GM18502 (cell line): ENCODE data around the gene EXOC6B.
"Not testable (repeated sequence)": the region's sequence is repeated elsewhere in the genome, so short reads cannot be mapped to it uniquely, and the experiment has no call there.

Experiments
- ATAC-seq: cut with Tn5 transposase; IDR thresholded peaks from one replicate; pipeline ENCODE4 v1.9.1; 2021; ENCODE audit warnings: mild to moderate bottlenecking; ENCODE audit not compliant: unreplicated experiment, poor library complexity

The EXOC6B gene

DNA sequence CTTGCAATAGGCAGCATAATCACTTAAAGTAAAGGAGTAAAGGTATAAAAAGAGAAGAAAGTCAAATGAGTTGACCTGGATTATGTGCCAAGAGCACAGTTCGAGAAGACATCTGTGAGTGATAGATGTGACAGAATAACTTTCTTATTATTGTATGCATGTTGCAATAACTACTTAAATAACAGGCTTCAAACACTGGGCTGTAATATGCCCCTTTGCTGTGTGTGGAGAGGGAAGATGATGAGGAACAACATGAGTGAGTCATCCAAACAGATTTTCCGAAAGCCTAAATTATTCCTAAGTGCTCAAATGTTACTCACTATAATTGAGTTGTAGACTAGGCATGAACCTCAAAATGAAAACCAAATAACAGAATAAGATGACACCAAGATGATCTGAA is 328.1 kb downstream of the EXOC6B start:
- no peak for ATAC-seq

DNA sequence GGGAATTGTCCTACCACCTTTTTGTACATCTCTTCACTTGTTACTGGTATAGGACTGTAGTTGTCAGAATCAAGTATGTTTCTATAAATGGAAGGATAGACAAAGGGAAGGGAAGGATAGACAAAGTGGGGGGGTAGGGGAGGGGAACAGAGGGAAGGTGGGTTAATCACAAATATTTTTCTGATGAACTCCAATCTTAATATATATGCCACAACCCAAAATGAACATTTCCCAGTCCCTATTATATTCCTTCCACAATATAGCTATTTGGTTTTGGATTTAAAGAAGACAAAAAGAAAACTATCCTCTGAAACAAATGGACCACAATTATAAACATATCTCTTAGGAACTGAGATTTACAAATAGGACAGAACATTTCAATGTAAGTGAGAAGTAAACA is 329.4 kb downstream of the EXOC6B start:
- ATAC-seq = no peak

- ATAC-seq = no peak
These were observed 331.4 kb downstream of the EXOC6B start for GRCh38 chr2:72494392-72494791.

- ATAC-seq = not testable (repeated sequence)
These were observed 341.2 kb downstream of the EXOC6B start for GRCh38 chr2:72484622-72485021.

DNA sequence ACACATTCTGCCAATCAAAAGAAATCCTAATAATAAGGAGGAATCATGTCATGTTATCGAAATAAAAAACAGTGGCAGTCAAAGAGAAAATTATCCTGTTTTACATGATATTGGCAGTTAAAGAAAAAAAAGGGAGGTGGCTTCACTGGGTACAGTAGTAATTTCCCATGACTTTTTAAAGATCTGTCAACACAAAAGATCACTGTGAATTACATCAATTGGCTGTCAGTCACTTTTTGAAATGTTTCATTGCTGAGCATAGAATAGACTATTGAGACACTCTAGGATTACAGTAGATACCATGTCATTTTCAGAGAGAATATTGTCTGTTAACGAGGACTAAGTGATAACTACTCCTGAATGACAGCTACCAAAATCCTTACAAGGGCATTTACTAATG is 342.5 kb downstream of the EXOC6B start:
- ATAC-seq = no peak

DNA sequence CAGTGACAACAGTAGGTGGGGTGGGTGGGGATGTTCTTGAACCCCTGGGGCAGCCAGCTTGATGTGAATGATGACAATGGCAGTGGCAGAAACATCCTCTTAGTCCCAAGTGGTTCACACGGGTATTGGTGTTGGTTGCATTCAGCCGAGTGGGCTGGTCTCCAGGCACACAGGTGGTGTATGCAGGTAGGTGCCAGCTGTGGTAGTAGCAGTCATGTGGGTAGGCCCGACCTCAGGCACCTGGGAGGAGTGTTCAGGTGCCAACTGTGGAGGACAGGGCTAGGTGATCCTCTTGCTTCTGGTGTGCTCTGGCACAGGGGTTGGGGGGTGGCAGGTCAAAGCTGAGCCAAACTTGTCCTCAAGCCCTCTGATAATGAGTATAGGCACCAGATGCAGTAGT is 350.6 kb downstream of the EXOC6B start:
- ATAC-seq = no peak

DNA sequence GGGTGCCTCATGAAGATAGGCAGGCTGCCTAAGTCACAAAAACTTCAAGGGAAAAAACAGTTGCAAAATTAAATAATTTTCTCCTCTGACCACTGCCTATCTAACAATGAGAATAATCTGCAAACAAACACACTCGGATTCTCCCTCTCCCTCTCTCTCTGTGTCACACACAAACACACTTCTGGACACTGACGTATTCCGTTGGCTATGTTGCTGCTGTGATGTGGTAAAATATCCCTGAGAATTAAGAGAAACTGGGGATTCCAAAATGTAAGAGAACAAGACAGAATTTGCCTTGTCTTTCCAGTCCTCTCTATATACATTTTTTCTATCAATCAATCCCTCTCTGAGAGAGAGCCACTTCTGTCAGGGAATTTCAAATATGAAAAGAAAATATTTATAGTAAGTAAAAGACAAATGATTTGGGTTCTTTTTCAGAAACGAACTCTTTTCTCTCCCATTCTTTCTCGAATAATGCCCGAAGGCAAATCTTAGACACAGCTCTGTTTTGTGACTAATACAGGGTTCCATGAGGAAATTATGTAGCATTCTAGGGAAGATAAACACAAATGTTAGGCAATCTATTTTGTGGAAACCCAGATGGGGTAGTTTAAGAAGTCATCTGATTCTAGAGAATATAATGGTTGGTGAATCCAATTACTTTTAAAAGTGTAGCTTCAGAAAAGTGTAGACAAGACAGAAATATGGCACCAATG is 367.9 kb downstream of the EXOC6B start:
- no peak for ATAC-seq

DNA sequence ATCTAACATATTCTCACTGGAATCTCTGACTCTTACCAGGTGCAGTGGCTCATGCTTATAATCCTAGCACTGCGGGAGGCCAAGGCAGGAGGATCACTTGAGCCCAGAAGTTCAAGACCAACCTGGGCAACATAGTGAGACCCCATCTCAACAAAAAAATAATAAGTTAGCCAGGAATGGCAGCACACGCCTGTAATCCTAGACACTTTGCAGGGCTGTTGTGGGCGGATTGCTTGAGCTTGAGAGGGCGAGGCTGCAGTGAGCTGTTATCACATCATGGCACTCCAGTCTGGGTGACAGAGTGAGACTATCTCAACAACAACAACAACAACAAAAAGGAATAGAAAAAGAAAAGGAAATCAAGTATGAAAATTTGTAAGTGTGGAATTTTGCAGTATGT is 371.6 kb downstream of the EXOC6B start:
- ATAC-seq = no peak

GRCh38 chr2:72442270-72442669 is 383.6 kb downstream of the EXOC6B start:
- no peak for ATAC-seq

- no peak for ATAC-seq
These were observed 385.9 kb downstream of the EXOC6B start for GRCh38 chr2:72439892-72440291.

GRCh38 chr2:72438364-72438763 is 387.5 kb downstream of the EXOC6B start:
- no peak for ATAC-seq

DNA sequence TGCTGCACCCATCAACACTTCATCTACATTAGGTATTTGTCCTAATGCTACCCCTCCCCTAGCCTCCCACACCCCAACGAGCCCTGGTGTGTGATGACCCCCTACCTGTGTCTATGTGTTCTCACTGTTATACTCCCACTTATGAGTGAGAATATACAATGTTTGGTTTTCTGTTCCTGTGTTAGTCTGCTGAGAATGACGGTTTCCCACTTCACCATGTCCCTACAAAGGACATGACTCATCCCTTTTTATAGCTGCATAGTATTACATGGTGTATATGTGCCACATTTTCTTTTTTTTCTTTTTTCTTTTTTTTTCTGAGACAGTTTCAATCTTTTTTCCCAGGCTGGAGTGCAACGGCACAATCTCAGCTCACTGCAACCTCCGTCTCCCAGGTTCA is 394.1 kb downstream of the EXOC6B start:
- no peak for ATAC-seq

DNA sequence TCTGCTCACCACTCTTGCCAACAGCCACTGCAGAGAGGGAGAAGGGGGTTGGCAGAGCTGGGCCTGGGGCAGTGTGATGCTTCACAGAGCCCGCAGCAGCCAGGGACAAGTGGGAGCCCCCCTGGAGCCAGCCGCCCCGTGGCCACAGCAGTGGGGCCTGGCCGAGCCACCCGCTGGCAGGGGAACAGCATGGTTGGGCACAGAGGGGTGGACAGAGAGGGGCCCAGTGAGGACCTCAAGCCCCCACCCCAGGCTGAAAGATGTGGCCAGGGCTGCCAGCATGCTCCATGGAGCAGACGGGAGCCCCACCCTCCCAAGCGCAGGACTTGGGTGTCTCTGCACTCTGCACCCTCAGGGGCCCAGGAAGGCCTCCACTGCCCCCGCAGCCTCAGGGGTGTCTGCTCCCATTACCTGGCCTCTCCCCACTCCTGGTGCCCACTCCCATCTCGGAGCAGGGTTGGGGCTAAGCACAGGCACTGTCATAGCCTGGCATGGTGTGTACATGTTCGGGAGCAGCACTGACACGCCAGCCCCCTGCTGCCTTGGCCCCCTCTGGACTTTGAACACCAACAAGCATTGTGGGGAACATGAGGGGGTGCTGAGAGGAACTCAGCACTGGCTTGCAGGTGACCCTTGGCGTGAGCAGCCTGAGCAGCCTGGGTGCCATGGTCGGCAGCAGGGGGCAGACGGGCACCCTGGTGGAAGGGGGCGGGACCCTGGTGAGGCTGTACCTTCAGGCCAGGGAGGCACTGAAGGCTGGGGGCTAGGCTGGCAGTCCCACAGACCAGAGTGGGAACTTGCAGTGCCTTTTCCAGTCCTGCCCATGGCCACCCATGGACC is 398.6 kb downstream of the EXOC6B start:
- ATAC-seq = no peak

DNA sequence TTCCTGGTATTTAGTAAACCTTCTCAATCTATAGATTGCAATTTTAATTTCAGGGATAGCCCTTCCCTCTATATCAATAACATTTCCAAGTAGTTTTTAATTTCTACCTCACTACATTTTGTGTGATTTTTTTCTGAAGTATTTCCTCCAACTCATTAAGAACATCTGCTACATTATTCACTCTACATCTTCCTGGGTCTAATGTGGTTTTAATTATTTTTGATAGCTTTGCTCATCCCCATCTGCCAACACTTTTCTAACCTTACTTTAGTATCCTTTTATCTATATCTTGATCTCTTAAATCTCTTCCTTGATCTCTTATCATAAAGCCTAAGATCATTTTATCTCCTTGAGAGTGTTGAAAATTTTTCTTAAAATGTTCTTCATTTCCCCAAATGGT is 399.8 kb downstream of the EXOC6B start:
- ATAC-seq = no peak

DNA sequence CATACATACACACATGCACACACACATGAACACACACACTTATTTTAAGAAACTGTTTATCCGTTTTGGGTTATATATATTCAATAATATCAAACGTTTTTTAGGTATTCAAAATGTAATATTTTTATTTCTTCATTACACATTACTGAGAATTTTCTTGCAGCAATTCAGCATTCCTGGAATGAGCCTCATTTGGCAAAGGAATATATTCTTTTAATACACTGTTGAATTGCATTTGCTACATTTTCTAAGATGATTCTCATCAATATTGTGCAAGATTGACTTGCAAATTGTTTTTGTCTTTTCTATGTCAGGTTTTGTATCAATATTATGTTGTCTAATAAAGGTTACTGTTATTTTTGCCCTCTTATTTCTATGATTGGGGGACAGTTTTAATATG is 402.1 kb downstream of the EXOC6B start:
- no peak for ATAC-seq

GRCh38 chr2:72421771-72422379 is 404.0 kb downstream of the EXOC6B start:
- not testable (repeated sequence) for ATAC-seq

- ATAC-seq = no peak
These were observed 409.9 kb downstream of the EXOC6B start for GRCh38 chr2:72415781-72416475.

DNA sequence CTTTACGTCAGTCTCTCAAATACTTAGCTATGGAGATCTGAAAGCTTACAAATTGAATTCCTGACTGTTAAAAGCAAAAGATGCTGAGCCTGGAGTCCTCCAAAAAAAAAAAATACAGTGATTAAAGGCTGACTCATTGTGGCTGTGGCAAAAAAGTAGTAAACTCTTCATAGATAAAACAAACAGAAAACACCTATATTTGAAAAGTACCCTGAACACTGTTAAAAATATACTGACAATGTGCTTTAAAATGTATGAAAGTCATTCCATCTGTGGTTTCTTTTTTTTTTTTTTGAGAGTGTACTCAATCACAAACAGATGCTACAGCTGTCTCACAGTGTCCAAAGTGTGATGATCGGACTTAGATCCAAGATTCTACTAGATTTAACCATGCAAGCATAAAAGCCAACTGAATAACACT is 410.6 kb downstream of the EXOC6B start:
- ATAC-seq = no peak

DNA sequence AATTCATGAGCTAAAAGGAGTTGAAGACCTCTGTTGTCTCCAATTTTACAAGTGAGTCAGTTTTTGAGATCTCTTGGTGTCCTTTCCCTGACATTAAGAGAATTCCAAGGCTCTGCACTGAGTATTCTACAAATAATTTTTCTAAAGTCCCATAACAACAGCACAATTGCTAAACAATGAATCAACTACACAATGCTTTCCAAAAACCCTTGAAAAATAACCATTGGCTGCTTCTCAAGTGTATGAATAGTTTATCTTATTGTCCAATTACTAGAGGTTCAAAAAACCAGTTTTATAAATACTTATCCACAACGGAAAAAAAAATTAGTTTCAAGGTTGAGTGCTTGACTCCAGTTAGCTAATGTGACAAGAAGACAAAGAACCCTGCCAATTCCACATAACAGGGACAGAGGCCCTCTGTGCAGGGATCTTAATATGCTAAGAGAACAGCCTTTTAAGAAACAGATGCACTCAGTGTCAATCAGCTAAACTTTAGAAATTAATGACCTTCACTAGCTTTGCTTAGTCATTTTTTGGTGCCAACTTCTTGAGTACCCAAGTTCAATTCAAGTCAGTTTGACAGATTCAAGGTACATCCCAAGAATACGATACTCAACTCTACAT is 411.6 kb downstream of the EXOC6B start:
- ATAC-seq = no peak

GRCh38 chr2:72413716-72414115 is 412.1 kb downstream of the EXOC6B start:
- ATAC-seq = no peak
